Measurements from ENCODE around the gene CASP12. TPM values are rescaled to one million over a fixed set of nuclear protein-coding genes. Genes with fewer than 3 reads are reported as not detected.

CASP12 gene
- total and polyA plus RNA-seq, 2 experiments from 2014 or later = 0.15 TPM; not detected in 1

DNA sequence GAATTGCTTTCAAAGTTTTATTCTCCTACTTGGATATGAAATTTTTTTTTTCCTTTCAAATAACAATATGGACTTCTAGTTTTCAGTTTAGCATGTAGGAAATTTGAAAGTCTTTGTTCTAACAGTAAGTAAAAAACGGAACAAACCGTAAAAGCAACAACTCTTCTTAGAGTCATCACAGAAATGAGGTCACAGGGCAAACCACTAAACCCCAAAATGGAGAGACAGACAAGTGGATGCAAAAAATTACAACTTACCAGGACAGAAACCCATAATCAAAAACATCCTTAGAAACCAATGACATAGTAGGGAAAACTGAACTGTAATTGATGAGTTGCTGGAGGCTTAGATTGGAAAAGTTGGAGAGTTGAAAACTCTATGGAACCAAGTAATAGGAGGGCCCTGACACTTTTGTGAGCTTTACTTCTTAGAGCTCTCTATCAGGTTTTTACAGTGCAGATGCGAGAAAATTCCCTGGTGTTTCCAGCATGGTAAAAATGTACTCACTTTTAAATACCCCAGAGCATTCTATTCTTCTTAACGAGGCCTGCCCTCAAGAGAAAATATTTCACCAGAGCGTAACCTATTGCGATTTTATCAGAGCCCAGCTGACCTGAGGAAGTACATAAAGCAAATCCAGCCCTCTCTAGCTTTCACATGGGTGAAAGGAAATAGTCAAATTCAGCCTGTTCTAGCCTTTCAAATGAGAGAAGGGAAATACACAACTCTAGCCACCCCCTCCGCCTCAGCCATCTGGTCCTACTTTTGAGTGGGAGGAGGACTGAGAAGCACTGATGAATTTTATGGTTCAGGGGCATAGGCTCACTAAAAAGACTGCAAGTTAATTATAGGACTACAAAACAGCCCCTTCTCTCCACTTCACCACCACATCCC is 39.1 kb downstream of the CASP12 start:
- no peak for DNase-seq (ENCODE audit: low read depth in 1 of 2, low spot score in 1 of 2)
- H3K4me3 ChIP-seq = no peak overlapping the region
- TF ChIP-seq, protein P1, sequence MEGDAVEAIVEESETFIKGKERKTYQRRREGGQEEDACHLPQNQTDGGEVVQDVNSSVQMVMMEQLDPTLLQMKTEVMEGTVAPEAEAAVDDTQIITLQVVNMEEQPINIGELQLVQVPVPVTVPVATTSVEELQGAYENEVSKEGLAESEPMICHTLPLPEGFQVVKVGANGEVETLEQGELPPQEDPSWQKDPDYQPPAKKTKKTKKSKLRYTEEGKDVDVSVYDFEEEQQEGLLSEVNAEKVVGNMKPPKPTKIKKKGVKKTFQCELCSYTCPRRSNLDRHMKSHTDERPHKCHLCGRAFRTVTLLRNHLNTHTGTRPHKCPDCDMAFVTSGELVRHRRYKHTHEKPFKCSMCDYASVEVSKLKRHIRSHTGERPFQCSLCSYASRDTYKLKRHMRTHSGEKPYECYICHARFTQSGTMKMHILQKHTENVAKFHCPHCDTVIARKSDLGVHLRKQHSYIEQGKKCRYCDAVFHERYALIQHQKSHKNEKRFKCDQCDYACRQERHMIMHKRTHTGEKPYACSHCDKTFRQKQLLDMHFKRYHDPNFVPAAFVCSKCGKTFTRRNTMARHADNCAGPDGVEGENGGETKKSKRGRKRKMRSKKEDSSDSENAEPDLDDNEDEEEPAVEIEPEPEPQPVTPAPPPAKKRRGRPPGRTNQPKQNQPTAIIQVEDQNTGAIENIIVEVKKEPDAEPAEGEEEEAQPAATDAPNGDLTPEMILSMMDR (IDR thresholded peaks at IDR 0.05; ENCODE audit: low read depth, low read length) = no peak
- H3K4me1 ChIP-seq (ENCODE audit: low read depth) = no peaks in the 10 kb centered on the region
- no peak overlapping the region for H3K27ac ChIP-seq
- H3K9me3 ChIP-seq (ENCODE audit: low read depth) = no peaks in the 10 kb centered on the region
- H3K27me3 ChIP-seq = no peaks in the 10 kb centered on the region
- no peaks in the 10 kb centered on the region for H3K36me3 ChIP-seq

DNA sequence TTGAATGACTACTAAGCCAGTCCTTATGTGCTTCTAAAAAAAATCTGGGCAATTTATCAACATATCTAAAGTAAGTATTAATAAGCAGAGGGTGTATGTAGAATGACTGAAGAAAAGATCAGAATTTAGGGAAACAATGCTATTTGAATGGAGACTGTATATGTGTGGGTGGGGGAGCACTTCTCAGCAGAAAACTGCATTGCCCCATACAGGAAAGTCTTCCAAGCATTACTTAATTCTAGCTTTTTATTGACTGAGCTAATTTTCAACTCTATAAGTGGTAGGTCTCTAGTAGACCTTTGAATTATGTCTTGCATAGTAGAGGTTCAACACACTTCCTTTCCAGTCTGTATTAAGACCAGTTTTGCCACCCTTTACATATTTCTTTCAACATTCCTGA is 41.7 kb downstream of the CASP12 start:
- DNase-seq (ENCODE audit: low read depth in 1 of 2, low spot score in 1 of 2) = no peak
- Histone ChIP-seq H3K27me3 (no peaks in the 10 kb centered on the region), H3K9me3 (ENCODE audit: low read depth) (no peaks in the 10 kb centered on the region), H3K27ac (no peak overlapping the region), H3K4me1 (ENCODE audit: low read depth) (peaks cover 3% of the 10 kb centered on the region), H3K36me3 (no peaks in the 10 kb centered on the region), H3K4me3 (no peak overlapping the region)
- TF ChIP-seq, protein P1 (IDR thresholded peaks at IDR 0.05; ENCODE audit: low read depth, low read length) = no peak

DNA sequence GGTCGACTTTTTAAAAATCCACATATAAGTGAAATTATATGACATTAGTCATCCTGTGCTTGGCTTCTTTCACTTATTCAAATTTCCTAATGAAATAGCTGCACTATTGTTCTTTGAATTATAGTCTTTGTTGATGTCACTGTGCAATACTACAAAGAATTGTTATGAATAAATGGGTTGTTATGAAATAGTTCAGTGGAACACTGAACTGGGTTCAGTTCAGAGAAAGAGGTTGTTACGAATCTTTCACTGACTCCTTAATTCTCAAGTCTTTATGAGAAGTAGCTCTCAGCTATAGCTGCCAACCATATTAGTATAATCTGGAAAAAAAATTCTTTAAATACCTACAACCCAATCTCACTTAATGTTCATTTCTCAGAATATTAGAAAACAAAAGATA is 42.3 kb downstream of the CASP12 start:
- H3K4me3 ChIP-seq = no peak overlapping the region
- no peak for DNase-seq (ENCODE audit: low read depth in 1 of 2, low spot score in 1 of 2)
- TF ChIP-seq, protein P1 (IDR thresholded peaks at IDR 0.05; ENCODE audit: low read depth, low read length) = no peak
- peaks cover 3% of the 10 kb centered on the region for H3K4me1 ChIP-seq (ENCODE audit: low read depth)
- H3K36me3 ChIP-seq = no peaks in the 10 kb centered on the region
- H3K27me3 ChIP-seq = no peaks in the 10 kb centered on the region
- no peak overlapping the region for H3K27ac ChIP-seq
- no peaks in the 10 kb centered on the region for H3K9me3 ChIP-seq (ENCODE audit: low read depth)

DNA sequence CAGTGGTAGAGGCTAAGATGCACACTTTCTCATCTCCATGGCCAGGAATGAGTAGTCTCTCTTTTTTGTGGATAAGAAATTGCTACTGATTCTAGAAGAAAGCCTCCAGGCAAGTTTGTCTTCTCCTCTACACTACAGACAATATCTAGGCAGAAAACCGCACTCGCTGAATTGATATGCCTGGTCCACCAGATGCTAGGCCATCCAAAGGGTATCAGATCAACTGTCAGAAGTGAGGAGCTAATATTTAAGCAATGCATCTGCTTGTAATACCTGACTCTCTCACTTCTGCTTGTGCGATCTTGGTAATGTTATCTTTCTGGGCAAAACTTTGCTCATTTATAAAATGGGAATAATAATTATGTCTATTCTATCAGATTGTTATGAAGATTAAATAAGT is 45.0 kb downstream of the CASP12 start:
- Histone ChIP-seq H3K27me3 (no peaks in the 10 kb centered on the region), H3K36me3 (no peaks in the 10 kb centered on the region), H3K9me3 (ENCODE audit: low read depth) (no peaks in the 10 kb centered on the region), H3K27ac (no peak overlapping the region), H3K4me1 (ENCODE audit: low read depth) (peaks cover 3% of the 10 kb centered on the region), H3K4me3 (no peak overlapping the region)
- DNase-seq (ENCODE audit: low read depth in 1 of 2, low spot score in 1 of 2) = no peak
- TF ChIP-seq, protein P1 (IDR thresholded peaks at IDR 0.05; ENCODE audit: low read depth, low read length) = no peak

DNA sequence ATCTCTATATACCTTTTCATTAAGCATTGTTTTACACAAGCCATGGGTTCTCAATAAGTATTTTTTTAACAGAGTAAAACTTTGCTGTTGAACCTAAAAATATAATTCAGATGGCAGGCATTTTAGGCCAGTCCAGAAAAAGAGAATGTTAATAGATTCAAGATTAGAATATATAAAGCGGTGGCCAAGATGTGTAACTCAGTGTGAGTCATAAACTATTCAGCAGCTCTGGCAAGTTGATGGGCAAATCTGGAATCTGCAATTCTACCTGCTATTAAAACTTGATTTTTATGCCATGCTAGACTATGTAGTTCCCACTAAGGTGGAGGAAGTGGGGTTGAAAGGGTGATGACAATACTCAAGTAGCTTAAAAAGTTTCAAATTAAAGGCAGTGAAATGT is 45.4 kb downstream of the CASP12 start:
- H3K4me1 ChIP-seq (ENCODE audit: low read depth) = peaks cover 3% of the 10 kb centered on the region
- H3K4me3 ChIP-seq = no peak overlapping the region
- no peaks in the 10 kb centered on the region for H3K36me3 ChIP-seq
- no peak overlapping the region for H3K27ac ChIP-seq
- TF ChIP-seq, protein P1 (IDR thresholded peaks at IDR 0.05; ENCODE audit: low read depth, low read length) = no peak
- no peaks in the 10 kb centered on the region for H3K9me3 ChIP-seq (ENCODE audit: low read depth)
- DNase-seq (ENCODE audit: low read depth in 1 of 2, low spot score in 1 of 2) = no peak
- H3K27me3 ChIP-seq = no peaks in the 10 kb centered on the region

Data from cardiac muscle cell (in vitro differentiated cells and primary cell).